GM13976 (cell line): Measurements from ENCODE around the gene TRIM10.

ENCODE experiments used
- DNase-seq: peaks from one replicate; pipeline ENCODE4 v3.0.0; 2012; ENCODE audit warnings: low spot score
- CTCF ChIP-seq: IDR thresholded peaks from 2 replicates; pipeline ENCODE4 v1.5.1; 2012; ENCODE audit warnings: borderline replicate concordance, mild to moderate bottlenecking; ENCODE audit not compliant: insufficient read depth; ENCODE audit errors: extremely low read depth, missing control alignments, control extremely low read depth
- in situ Hi-C: fragments of 300-500 bp; cut with MboI; formaldehyde crosslinking; loops from one replicate; pipeline ENCODE4 v1.12.0; 2022; ENCODE audit warnings: low sequenced_read_pairs, mixed read lengths, inconsistent platforms; ENCODE audit not compliant: unreplicated experiment

Gene TRIM10

GRCh38 chr6:30136570-30137286 lies 24.3 kb downstream of the TRIM10 start:
- no peak for TF ChIP-seq CTCF
- no peak for DNase-seq

DNA sequence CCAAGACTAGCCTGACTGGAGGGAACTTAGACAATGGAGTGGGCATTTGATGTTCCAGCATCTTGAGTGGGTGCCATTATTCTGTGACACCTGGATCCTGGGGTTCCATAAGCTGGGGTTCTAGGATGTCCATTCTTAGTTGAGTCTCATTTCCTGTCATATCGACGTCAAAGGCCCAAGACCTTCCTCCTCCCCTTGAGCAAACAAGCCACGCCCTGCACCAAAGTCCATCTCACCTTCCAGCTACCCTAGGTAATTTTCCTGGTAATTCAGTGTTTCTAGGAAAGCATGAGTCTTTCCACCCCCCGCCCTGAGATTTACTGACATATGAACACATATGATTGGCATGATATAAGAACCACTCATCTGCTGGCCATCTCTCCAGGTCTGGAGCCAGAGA lies 25.3 kb downstream of the TRIM10 start, which contains the start of gene TRIM40:
Gene TRIM40, plus strand, starts transcription at position 384 of the 400 bp plus-strand sequence. CDS start 897 bp downstream, outside the sequence.
- no peak for DNase-seq
- in situ Hi-C loops, result no loop called here
- TF ChIP-seq CTCF, result no peak

More at GRCh38 chr6:30136570-30137286, 24.3 kb downstream of the TRIM10 start:
- in situ Hi-C loops, result no loop called here

DNA sequence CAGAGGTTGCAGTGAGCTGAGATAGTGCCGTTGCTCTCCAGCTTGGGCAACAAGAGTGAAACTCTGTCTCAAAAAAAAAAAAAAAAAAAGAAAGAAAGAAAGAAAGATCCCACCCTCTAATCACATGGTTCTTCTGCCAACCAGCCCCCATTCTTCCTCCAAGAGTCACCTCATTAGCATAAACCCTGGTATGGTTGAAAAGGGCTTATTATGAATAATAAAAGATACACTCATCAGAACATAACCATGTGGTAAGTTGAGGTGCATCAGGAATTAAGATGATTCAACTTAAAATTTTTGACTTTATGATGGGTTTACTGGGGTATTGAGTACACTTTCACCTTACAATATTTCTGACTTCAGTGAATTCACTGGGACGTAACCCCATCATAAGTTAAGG lies 25.9 kb downstream of the TRIM10 start:
- TF ChIP-seq CTCF, result no peak
- in situ Hi-C loops, result no loop called here

DNA sequence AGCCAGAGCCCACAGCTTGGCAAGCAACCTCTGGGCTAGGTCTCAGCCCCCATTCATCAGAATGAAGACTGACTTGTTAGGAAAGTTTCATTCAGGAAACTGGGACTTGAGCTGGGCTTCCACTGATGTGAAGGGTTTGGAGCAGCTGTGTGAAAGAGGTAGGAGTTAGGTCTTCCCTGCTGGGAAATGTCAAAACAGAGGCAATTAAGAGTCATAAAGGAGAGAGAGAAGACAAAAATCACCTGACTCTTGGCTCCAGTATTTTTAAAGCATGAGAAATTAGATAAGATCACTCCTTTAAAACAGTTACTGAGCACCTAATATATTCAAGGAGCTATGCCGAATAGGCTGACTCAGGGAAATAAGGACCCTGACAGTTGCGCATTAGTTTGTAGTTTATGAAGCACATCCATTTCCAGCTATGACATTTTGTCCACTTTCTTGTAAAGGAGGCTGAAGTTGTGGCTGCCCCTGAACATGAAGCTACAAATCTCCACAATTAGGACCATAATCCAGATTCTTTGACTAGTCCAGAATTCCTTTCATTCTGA lies 29.0 kb downstream of the TRIM10 start:
- no peak for TF ChIP-seq CTCF
- in situ Hi-C loops, result no loop called here
- DNase-seq, result no peak

More for the DNA sequence above, 25.9 kb downstream of the TRIM10 start:
- no peak for DNase-seq

GRCh38 chr6:30130887-30131862 lies 29.8 kb downstream of the TRIM10 start:
- peak; percentile 85 for DNase-seq
- TF ChIP-seq CTCF, result peak; percentile 99
- in situ Hi-C loops, result no loop called here

DNA sequence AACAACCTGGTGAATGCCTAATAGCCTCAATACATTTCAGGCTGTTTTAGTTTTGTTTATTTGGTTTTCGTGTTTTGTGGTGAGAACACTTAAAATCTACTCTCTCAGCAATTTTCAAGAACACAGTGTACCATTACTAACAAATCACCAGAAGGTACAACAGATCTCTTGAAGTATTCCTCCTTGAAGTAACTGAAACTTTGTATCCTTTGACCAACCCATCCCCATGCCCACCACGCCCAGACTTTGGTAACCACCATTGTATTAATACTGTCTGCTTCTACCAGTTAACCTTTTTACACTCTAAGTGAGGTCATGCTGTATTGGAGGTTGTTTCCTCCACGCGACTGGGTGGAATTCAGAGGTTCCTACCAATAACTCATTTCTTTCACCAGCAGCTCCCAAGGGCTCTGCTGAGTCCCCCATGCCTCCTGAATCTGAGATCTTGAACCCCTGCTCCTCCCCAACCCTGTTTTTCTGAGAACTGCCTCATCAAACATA lies 30.8 kb downstream of the TRIM10 start:
- in situ Hi-C loops, result no loop called here
- TF ChIP-seq CTCF, result no peak
- no peak for DNase-seq
